Osteocyte (in vitro differentiated cells): ENCODE measurements around the gene JOSD2. TPM values are rescaled to one million over a fixed set of nuclear protein-coding genes. Genes with fewer than 3 reads are reported as not detected.
A peak's percentile ranks its signal among the peaks of the same experiment; 100 is the strongest.

Source experiments
- DNase-seq: peaks from one replicate; pipeline ENCODE4 v3.0.0; 2021; ENCODE audit warnings: mixed read lengths; ENCODE audit not compliant: unreplicated experiment; ENCODE audit errors: extremely low spot score
- H3K27ac Mint-ChIP-seq: one replicate; pipeline ENCODE4 v1.8.0; 2021; ENCODE audit warnings: mild to moderate bottlenecking, mixed read lengths; ENCODE audit not compliant: unreplicated experiment
- H3K27me3 Mint-ChIP-seq: one replicate; pipeline ENCODE4 v1.8.0; 2021; ENCODE audit warnings: mixed read lengths; ENCODE audit not compliant: unreplicated experiment
- H3K36me3 Mint-ChIP-seq: one replicate; pipeline ENCODE4 v1.8.0; 2021; ENCODE audit warnings: mixed read lengths; ENCODE audit not compliant: unreplicated experiment
- H3K4me1 Mint-ChIP-seq: one replicate; pipeline ENCODE4 v1.8.0; 2021; ENCODE audit warnings: mixed read lengths; ENCODE audit not compliant: unreplicated experiment
- H3K4me3 Mint-ChIP-seq: one replicate; pipeline ENCODE4 v1.8.0; 2021; ENCODE audit warnings: mild to moderate bottlenecking, moderate library complexity, mixed read lengths; ENCODE audit not compliant: unreplicated experiment
- H3K9me3 Mint-ChIP-seq: one replicate; pipeline ENCODE4 v1.8.0; 2021; ENCODE audit warnings: mixed read lengths; ENCODE audit not compliant: unreplicated experiment
- total RNA-seq: library from RNA; stranded (reverse); gene quantifications from 2 replicates; pipeline ENCODE4 v1.2.1, GENCODE V29; 2021
- TF ChIP-seq, protein P1 (sequence below): fragments of 200-600 bp; sonication (generic); IDR thresholded peaks from 2 replicates; pipeline ENCODE4 v1.5.0; 2021; ENCODE audit warnings: antibody characterized with exemption, mild to moderate bottlenecking, moderate library complexity

JOSD2 gene
- total RNA-seq, 1 donor from 2014 or later = 43.7 TPM

DNA sequence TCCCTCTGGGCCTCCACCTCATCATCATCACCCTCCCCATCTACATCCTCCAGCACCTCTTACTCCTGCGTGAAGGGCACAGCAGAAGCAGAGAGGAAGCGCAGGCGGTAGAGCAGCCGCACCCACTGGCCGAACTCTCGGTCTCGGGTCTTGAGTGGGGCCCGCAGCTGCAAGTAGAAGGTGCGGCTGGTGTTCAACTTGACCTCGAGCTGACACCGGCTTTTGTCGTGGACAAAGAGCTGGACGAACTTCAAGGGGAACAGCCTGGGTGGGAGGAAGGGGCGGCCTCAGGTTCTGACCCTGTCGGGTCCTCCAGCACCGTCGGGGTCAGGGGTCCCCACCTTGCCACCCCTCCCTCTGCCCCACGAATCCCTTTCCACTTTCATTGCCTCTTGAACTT lies 43.4 kb downstream of the JOSD2 start:
- TF ChIP-seq, protein P1, sequence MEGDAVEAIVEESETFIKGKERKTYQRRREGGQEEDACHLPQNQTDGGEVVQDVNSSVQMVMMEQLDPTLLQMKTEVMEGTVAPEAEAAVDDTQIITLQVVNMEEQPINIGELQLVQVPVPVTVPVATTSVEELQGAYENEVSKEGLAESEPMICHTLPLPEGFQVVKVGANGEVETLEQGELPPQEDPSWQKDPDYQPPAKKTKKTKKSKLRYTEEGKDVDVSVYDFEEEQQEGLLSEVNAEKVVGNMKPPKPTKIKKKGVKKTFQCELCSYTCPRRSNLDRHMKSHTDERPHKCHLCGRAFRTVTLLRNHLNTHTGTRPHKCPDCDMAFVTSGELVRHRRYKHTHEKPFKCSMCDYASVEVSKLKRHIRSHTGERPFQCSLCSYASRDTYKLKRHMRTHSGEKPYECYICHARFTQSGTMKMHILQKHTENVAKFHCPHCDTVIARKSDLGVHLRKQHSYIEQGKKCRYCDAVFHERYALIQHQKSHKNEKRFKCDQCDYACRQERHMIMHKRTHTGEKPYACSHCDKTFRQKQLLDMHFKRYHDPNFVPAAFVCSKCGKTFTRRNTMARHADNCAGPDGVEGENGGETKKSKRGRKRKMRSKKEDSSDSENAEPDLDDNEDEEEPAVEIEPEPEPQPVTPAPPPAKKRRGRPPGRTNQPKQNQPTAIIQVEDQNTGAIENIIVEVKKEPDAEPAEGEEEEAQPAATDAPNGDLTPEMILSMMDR = no peak
- Mint-ChIP-seq H3K4me1 (no peaks in the 10 kb centered on the region), H3K4me3 (no peak overlapping the region), H3K36me3 (no peaks in the 10 kb centered on the region), H3K27ac (no peak overlapping the region), H3K27me3 (no peaks in the 10 kb centered on the region), H3K9me3 (no peaks in the 10 kb centered on the region)
- DNase-seq = no peak

DNA sequence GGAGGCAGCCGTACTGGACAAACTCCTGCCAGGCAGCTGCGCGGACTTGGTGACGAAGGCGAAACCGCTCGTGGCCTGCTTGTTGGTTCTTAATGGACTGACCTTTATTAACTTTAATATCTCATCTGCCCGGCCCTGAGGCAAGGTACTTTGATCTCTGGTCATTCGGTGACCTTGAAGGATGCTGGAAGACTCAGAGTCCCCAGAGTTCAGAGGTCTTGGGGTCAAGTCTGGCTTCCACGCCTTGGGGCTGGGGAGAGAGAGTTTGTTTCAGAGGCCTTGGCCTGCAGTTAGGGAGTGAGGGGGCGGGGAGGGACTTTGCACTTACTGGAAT lies 44.3 kb downstream of the JOSD2 start:
- Mint-ChIP-seq H3K27me3 (no peaks in the 10 kb centered on the region), H3K4me1 (no peaks in the 10 kb centered on the region), H3K36me3 (no peaks in the 10 kb centered on the region), H3K4me3 (no peak overlapping the region), H3K27ac (no peak overlapping the region), H3K9me3 (no peaks in the 10 kb centered on the region)
- no peak for DNase-seq
- TF ChIP-seq, protein P1 = no peak

DNA sequence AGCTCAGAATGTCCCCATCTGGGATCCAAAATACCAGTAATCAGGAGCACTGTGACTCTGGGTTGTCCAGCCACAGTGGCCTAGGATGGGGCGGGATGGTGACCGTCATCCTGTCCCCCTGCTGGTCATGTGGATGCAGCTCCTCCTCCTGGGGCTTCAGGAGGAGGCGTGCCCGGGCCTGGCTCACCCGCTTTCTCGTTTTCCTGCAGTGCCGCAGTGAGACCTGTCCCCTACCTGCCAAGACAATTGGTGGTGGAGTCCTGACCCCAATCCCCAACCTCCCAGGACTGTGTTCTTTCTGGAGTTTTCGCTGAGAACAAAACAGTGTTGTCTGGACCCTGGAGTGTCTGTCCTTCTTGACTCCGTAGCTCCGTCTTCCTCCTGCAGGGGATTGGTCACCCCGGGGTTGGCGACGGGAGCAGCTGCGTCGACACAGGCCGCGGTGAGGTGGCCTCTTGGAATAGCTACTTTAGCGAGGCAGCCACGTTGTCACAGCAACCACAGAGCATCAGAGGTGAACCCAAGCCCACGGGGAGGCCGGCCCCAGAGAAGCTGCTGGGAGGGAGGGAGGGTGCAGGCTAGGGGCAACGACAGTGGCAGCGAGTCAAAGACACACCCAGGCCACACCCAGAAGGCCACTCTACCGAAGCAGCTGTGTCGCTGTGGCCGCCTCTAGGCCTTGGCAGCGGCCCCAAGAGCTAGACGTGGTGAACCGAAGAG lies 44.8 kb downstream of the JOSD2 start:
- no peak for DNase-seq

DNA sequence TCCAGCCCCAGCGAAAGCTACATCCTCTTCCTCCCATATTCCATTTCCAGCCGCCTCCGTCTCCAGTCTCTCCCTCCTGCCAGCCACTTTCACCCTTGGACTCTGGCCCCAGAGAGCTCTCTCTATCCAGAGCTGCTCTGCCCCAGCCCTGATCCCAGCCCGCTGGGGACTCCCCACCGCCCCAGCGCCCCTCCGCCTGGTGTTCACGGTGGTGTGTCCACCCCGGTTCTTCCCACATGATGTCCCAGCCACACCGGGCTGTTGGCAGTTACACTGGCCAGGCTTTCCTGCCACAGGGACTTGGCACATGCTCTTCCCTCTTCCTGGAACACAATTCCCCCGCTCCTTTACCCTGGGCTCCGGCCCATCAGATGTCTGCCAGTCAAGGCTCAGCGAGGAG lies 46.0 kb downstream of the JOSD2 start:
- TF ChIP-seq, protein P1 = no peak
- DNase-seq = no peak
- no peaks in the 10 kb centered on the region for H3K27me3 Mint-ChIP-seq
- no peak overlapping the region for H3K27ac Mint-ChIP-seq
- H3K9me3 Mint-ChIP-seq = no peaks in the 10 kb centered on the region
- H3K4me1 Mint-ChIP-seq = peaks cover 2% of the 10 kb centered on the region
- H3K4me3 Mint-ChIP-seq = no peak overlapping the region
- no peaks in the 10 kb centered on the region for H3K36me3 Mint-ChIP-seq

More for the DNA sequence above, 44.8 kb downstream of the JOSD2 start:
- Mint-ChIP-seq H3K9me3 (no peaks in the 10 kb centered on the region), H3K27ac (no peak overlapping the region), H3K4me3 (no peak overlapping the region), H3K27me3 (no peaks in the 10 kb centered on the region), H3K36me3 (no peaks in the 10 kb centered on the region), H3K4me1 (peaks cover under 1% of the 10 kb centered on the region)
- TF ChIP-seq, protein P1 = peak; percentile 11

DNA sequence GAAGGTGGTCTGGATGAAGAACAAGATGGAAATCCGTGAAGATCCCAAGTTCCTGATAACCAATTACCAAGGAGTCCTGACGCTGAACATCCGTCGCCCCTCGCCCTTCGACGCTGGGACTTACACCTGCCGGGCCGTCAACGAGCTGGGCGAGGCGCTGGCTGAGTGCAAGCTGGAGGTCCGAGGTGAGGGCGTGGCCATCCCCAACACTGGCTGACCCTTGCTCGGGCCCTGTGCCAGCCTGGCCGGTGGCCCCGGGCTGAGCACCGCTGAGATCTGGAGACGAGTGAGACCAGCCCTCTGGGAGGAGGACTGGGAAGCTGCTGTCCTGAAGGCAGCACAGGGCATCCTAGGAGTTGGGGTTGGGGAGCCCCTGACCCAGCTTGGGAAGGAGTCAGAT lies 46.6 kb downstream of the JOSD2 start:
- Mint-ChIP-seq H3K4me1 (peaks cover 2% of the 10 kb centered on the region), H3K27ac (no peak overlapping the region), H3K36me3 (no peaks in the 10 kb centered on the region), H3K27me3 (no peaks in the 10 kb centered on the region), H3K4me3 (no peak overlapping the region), H3K9me3 (no peaks in the 10 kb centered on the region)
- no peak for DNase-seq
- TF ChIP-seq, protein P1 = no peak
